WERI-Rb-1 (cell line): ENCODE data around the gene SRCIN1.
A peak's percentile ranks its signal among the peaks of the same experiment; 100 is the strongest.

ENCODE experiments used
- DNase-seq: peaks from one replicate; pipeline ENCODE4 v3.0.0-alpha.2; 2020
- H3K27ac ChIP-seq: fragments of 250-450 bp; sonication (Bioruptor Pico); 2 replicates; pipeline ENCODE4 v1.5.1; 2020; ENCODE audit warnings: mild to moderate bottlenecking, moderate library complexity
- H3K27me3 ChIP-seq: fragments of 250-450 bp; sonication (Bioruptor Pico); 2 replicates; pipeline ENCODE4 v1.5.1; 2021; ENCODE audit warnings: mild to moderate bottlenecking, low read depth, moderate library complexity; ENCODE audit not compliant: insufficient read depth, severe bottlenecking
- H3K36me3 ChIP-seq: fragments of 250-450 bp; sonication (Bioruptor Pico); 2 replicates; pipeline ENCODE4 v1.5.1; 2020; ENCODE audit warnings: mild to moderate bottlenecking, moderate library complexity
- H3K4me3 ChIP-seq: 2 replicates; pipeline ENCODE4 v1.5.1; 2011; ENCODE audit warnings: low read depth, mild to moderate bottlenecking, control low read depth, low read length
- H3K9me3 ChIP-seq: fragments of 250-450 bp; sonication (Bioruptor Pico); 2 replicates; pipeline ENCODE4 v1.5.1; 2021; ENCODE audit warnings: mild to moderate bottlenecking, moderate library complexity; ENCODE audit not compliant: severe bottlenecking
- CTCF ChIP-seq: IDR thresholded peaks from 2 replicates; pipeline ENCODE4 v1.5.1; 2011; ENCODE audit warnings: low read depth, mild to moderate bottlenecking, control low read depth, inconsistent platforms, low read length

The SRCIN1 gene

GRCh38 chr17:38598536-38598935 lies 7.2 kb downstream of the SRCIN1 start:
- Histone ChIP-seq H3K9me3 (no peaks in the 10 kb centered on the region), H3K4me3 (no peak overlapping the region), H3K27ac (peak overlapping the region; percentile 83), H3K27me3 (no peaks in the 10 kb centered on the region), H3K36me3 (no peaks in the 10 kb centered on the region)
- no peak for TF ChIP-seq CTCF
- DNase-seq, result peak; percentile 95

- Histone ChIP-seq H3K4me3 (no peak overlapping the region), H3K9me3 (no peaks in the 10 kb centered on the region), H3K27me3 (no peaks in the 10 kb centered on the region), H3K27ac (no peak overlapping the region; the same call in 1 of the 2 replicates), H3K36me3 (no peaks in the 10 kb centered on the region)
- no peak for DNase-seq
- TF ChIP-seq CTCF, result no peak
Observed at GRCh38 chr17:38597375-38597774, 8.4 kb downstream of the SRCIN1 start.

- DNase-seq, result no peak
- H3K36me3 ChIP-seq, result no peaks in the 10 kb centered on the region
- no peak for TF ChIP-seq CTCF
- no peak overlapping the region for H3K27ac ChIP-seq
- no peak overlapping the region for H3K4me3 ChIP-seq
- H3K27me3 ChIP-seq, result no peaks in the 10 kb centered on the region
- H3K9me3 ChIP-seq, result no peaks in the 10 kb centered on the region
Observed at GRCh38 chr17:38596651-38597050, 9.1 kb downstream of the SRCIN1 start.

- no peaks in the 10 kb centered on the region for H3K27me3 ChIP-seq
- no peak for DNase-seq
- H3K36me3 ChIP-seq, result no peaks in the 10 kb centered on the region
Observed at GRCh38 chr17:38595892-38596291, 9.9 kb downstream of the SRCIN1 start.

GRCh38 chr17:38594152-38594551 lies 11.6 kb downstream of the SRCIN1 start:
- no peak for DNase-seq
- H3K9me3 ChIP-seq, result no peaks in the 10 kb centered on the region
- no peak for TF ChIP-seq CTCF
- no peak overlapping the region for H3K4me3 ChIP-seq
- no peak overlapping the region for H3K27ac ChIP-seq
- H3K27me3 ChIP-seq, result no peaks in the 10 kb centered on the region
- no peaks in the 10 kb centered on the region for H3K36me3 ChIP-seq

More at GRCh38 chr17:38595892-38596291, 9.9 kb downstream of the SRCIN1 start:
- H3K27ac ChIP-seq, result no peak overlapping the region
- H3K9me3 ChIP-seq, result no peaks in the 10 kb centered on the region
- no peak for TF ChIP-seq CTCF
- no peak overlapping the region for H3K4me3 ChIP-seq

- Histone ChIP-seq H3K4me3 (no peak overlapping the region), H3K27me3 (no peaks in the 10 kb centered on the region), H3K27ac (peak overlapping the region; percentile 95), H3K9me3 (no peaks in the 10 kb centered on the region), H3K36me3 (no peaks in the 10 kb centered on the region)
- no peak for DNase-seq
- TF ChIP-seq CTCF, result no peak
Observed at GRCh38 chr17:38592487-38592886, 13.3 kb downstream of the SRCIN1 start.
